Glutamatergic neuron (in vitro differentiated cells): ENCODE measurements around the gene PAK3. TPM values are rescaled to one million over a fixed set of nuclear protein-coding genes. Genes with fewer than 3 reads are reported as not detected.

Source experiments
- DNase-seq: peaks from one replicate; pipeline ENCODE4 v3.0.0; 2022
- H3K27ac Mint-ChIP-seq: one replicate; pipeline ENCODE4 v1.8.0; 2020; ENCODE audit warnings: mild to moderate bottlenecking, mixed read lengths, inconsistent platforms; ENCODE audit not compliant: unreplicated experiment
- H3K27me3 Mint-ChIP-seq: one replicate; pipeline ENCODE4 v1.8.0; 2020; ENCODE audit warnings: mild to moderate bottlenecking, moderate library complexity, mixed read lengths, inconsistent platforms; ENCODE audit not compliant: unreplicated experiment
- H3K36me3 Mint-ChIP-seq: one replicate; pipeline ENCODE4 v1.8.0; 2020; ENCODE audit warnings: mild to moderate bottlenecking, mixed read lengths, inconsistent platforms; ENCODE audit not compliant: unreplicated experiment
- H3K4me1 Mint-ChIP-seq: one replicate; pipeline ENCODE4 v1.8.0; 2020; ENCODE audit warnings: mild to moderate bottlenecking, low read depth, mixed read lengths, inconsistent platforms; ENCODE audit not compliant: unreplicated experiment
- H3K4me3 Mint-ChIP-seq: one replicate; pipeline ENCODE4 v1.8.0; 2020; ENCODE audit warnings: mild to moderate bottlenecking, mixed read lengths, inconsistent platforms; ENCODE audit not compliant: unreplicated experiment
- H3K9me3 Mint-ChIP-seq: one replicate; pipeline ENCODE4 v1.8.0; 2020; ENCODE audit warnings: mild to moderate bottlenecking, moderate library complexity, mixed read lengths, inconsistent platforms; ENCODE audit not compliant: unreplicated experiment
- CTCF ChIP-seq: fragments of 200-600 bp; sonication (generic); IDR thresholded peaks from one replicate; pipeline ENCODE4 v1.5.0; 2021; ENCODE audit not compliant: partially characterized antibody, unreplicated experiment
- total RNA-seq: library from RNA; stranded (reverse); fragmentation: NEBNext Ultra II Directional; extraction: Animal tissue kit (Norgen Biotek cat#: 25700); gene quantifications from one replicate; pipeline ENCODE4 v1.2.1, GENCODE V29; 2021; ENCODE audit not compliant: unreplicated experiment

The PAK3 gene
- total RNA-seq, 1 donor from 2014 or later = 31.5 TPM

GRCh38 chrX:111100191-111100590 lies 4.2 kb downstream of the PAK3 start:
- Mint-ChIP-seq H3K4me1 (peaks cover 11% of the 10 kb centered on the region), H3K9me3 (peaks cover 4% of the 10 kb centered on the region), H3K27ac (no peak overlapping the region), H3K27me3 (peaks cover 4% of the 10 kb centered on the region), H3K36me3 (no peaks in the 10 kb centered on the region), H3K4me3 (no peak overlapping the region)
- peak; percentile 29 for DNase-seq
- peak; percentile 42 for TF ChIP-seq CTCF

GRCh38 chrX:111101580-111101979 lies 5.6 kb downstream of the PAK3 start:
- Mint-ChIP-seq H3K36me3 (no peaks in the 10 kb centered on the region), H3K27me3 (peaks cover 4% of the 10 kb centered on the region), H3K27ac (no peak overlapping the region), H3K9me3 (peaks cover 4% of the 10 kb centered on the region), H3K4me3 (no peak overlapping the region), H3K4me1 (peaks cover 8% of the 10 kb centered on the region)
- TF ChIP-seq CTCF = no peak
- DNase-seq = no peak

GRCh38 chrX:111102636-111103035 lies 6.6 kb downstream of the PAK3 start:
- TF ChIP-seq CTCF = no peak
- no peak overlapping the region for H3K4me3 Mint-ChIP-seq
- peaks cover 8% of the 10 kb centered on the region for H3K4me1 Mint-ChIP-seq
- peaks cover 4% of the 10 kb centered on the region for H3K9me3 Mint-ChIP-seq
- H3K27me3 Mint-ChIP-seq = peaks cover 4% of the 10 kb centered on the region
- peak overlapping the region; percentile 35 for H3K27ac Mint-ChIP-seq
- no peaks in the 10 kb centered on the region for H3K36me3 Mint-ChIP-seq
- DNase-seq = no peak

GRCh38 chrX:111103246-111103645 lies 7.3 kb downstream of the PAK3 start:
- Mint-ChIP-seq H3K36me3 (no peaks in the 10 kb centered on the region), H3K9me3 (peaks cover 4% of the 10 kb centered on the region), H3K27ac (no peak overlapping the region), H3K4me3 (no peak overlapping the region), H3K4me1 (peaks cover 8% of the 10 kb centered on the region), H3K27me3 (peaks cover 2% of the 10 kb centered on the region)
- no peak for DNase-seq
- TF ChIP-seq CTCF = no peak

- Mint-ChIP-seq H3K9me3 (no peaks in the 10 kb centered on the region), H3K4me1 (no peaks in the 10 kb centered on the region), H3K4me3 (no peak overlapping the region), H3K27ac (no peak overlapping the region), H3K36me3 (no peaks in the 10 kb centered on the region), H3K27me3 (peaks cover 3% of the 10 kb centered on the region)
- no peak for DNase-seq
- TF ChIP-seq CTCF = no peak
These were observed 14.2 kb downstream of the PAK3 start for GRCh38 chrX:111110098-111110775.
